HG03095 (cell line): ENCODE results near the gene ZFP82.

Experiments
- ATAC-seq: cut with Tn5 transposase; IDR thresholded peaks from one replicate; pipeline ENCODE4 v1.9.1; 2021; ENCODE audit warnings: moderate library complexity; ENCODE audit not compliant: unreplicated experiment

The ZFP82 gene

GRCh38 chr19:36418287-36419001, at the start of gene ZFP82:
Gene ZFP82, minus strand, starts transcription at chr19:36418644. Its CDS starts 8,855 bp downstream, at chr19:36409789.
- peak; percentile 91 for ATAC-seq

DNA sequence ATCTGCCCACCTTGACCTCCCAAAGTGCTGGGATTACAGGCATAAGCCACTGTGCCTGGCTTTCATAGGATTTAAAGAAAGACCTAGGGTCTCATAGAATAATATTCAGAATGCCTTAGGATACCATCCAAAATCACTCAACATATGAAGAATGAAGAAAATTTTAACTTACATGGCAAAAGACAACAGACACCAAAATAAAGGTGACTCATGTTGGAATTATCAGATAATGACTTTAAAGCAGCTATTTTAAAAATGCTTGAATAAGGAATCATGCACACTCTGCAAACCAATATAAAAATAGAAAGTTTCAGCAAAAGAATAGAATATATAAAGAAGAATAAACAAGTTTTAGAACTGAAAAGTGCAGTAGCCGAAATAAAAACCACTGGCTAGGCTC, 41.6 kb upstream of the ZFP82 start:
- ATAC-seq = no peak

GRCh38 chr19:36456831-36457230, 38.4 kb upstream of the ZFP82 start:
- ATAC-seq = no peak

DNA sequence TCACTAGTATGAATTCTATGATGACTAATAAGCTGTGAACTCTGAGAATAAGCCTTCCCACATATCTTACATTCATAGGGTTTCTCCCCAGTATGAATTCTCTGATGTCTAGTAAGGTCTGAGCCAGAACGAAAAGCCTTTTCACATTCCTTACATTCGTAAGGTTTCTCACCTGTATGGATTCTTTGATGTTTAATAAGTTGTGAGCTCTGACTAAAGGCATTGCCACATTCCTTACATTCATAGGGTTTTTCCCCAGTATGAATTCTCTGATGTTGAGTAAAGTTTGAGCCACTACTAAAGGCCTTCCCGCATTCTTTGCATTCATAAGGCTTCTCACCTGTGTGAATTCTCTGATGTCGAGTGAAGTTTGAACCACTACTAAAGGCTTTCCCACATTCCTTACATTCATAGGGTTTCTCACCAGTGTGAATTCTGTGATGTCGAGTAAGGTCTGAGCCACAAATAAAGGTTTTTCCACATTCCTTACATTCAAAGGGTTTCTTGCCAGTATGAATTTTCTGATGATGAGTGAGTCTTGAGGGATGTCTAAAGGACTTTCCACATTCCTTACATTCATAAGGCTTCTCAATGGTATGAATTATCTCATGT, 30.7 kb upstream of the ZFP82 start:
- ATAC-seq = no peak

DNA sequence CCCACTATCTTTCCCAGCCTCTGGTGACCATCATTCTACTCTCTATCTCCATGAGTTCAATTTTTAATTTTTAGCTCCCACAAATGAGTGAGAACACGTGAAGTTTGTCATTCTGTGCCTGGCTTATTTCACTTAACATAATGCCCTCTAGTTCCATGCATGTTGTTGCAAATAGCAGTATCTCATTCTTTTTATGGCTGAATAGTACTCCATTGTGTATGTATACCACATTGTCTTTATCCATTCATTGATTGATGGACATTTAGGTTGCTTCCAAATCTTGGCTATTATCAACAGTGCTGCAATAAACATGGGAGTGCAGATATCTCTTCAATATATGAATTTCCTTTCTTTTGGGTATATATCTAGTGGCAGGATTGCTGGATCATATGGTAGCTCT, 22.9 kb upstream of the ZFP82 start:
- ATAC-seq = no peak

- no peak for ATAC-seq
Observed at GRCh38 chr19:36436531-36436930, 18.1 kb upstream of the ZFP82 start.

GRCh38 chr19:36423925-36424324, 5.5 kb upstream of the ZFP82 start:
- no peak for ATAC-seq

DNA sequence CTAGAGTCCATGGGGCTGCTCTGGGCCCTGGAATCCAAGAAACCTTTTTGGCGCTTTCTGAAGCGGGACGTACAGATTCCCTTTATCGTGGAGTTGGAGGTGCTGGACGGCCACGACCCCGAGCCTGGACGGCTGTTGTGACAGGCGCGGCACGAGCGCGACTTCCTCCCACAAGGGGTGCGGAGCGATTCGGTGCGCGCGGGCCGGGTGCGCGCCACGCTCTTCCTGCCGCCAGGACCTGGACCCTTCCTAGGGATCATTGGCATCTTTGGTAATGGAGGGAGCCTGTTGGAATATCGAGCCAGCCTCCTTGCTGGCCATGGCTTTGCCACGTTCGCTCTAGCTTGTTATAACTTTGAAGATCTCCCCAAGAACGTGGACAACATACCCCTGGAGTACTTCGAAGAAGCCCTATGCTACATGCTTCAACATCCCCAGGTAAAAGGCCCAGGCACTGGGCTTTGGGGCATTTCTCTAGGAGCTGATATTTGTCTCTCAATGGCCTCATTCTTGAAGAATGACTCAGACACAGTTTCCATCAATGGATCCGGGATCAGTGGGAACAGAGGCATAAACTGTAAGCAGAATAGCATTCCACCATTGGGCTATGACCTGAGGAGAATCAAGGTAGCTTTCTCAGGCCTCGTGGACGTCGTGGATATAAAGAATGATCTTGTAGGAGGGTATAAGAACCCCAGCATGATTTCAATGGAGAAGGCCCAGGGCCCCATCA, 3.5 kb upstream of the ZFP82 start:
- ATAC-seq = no peak

GRCh38 chr19:36420961-36421748, 2.7 kb upstream of the ZFP82 start:
- no peak for ATAC-seq

DNA sequence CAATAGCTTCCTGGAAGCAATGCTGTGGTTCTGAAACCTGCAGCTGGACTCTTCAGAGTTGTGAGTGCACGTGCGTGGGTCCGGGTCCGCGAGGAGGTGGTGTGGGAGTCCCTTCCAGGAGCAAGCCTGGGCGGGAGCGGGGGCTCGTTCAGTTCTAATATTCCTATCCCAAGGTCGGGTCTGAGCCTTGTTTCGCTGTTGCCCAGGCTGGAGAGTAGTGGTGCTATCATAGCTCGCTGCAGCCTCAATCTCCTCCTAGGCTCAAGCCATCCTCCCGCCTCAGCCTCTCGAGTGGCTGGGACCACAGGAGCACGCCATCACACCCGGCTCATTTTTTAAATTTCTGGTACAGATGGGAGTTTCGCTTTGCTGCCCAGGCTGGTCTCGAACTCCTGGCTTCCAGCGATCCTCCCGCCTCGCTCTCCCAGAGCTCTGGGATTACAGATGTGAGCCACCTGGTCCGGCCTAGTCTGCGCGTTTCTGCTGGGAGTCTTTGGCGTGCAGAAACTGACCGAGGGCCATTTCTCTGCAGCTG, 625 bp downstream of the ZFP82 start:
- ATAC-seq = no peak

DNA sequence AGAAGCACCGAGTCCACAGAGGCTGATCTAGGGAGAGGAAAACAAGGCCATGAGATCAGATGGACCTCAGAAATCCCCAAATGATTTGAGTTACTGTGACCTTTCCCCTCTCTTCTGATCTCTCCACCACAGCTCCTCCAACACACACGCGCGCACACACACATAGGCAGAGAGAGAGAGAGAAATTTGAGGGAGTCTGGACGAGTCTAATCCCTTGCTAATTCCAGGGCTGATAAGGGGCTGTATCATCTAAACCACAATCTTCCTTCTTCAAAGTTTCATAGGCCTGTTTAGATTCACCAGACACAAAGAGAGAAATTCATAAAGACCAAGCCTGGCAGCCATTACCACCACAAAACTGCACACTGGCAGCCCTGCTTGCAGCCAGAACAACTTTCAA, 8.6 kb downstream of the ZFP82 start:
- ATAC-seq = no peak

DNA sequence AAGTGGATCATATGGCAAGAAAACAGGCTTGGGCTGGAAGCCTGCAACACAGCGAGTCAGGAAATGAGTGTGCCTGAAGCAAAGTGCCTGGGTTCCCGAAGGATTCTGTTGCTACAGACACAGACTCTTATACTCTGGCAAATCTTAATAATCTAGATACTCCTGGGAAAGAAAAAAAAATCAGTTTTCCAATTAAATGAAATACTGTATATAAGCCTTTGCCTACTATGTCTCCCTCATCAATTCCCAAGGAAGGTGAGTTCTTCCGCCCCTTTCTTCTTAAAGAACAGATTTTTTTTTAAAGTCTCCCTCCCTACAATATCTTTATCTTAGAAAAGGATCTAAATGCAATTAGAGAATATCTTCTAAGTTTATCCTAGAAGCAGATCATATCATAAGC, 10.3 kb downstream of the ZFP82 start:
- ATAC-seq = no peak

DNA sequence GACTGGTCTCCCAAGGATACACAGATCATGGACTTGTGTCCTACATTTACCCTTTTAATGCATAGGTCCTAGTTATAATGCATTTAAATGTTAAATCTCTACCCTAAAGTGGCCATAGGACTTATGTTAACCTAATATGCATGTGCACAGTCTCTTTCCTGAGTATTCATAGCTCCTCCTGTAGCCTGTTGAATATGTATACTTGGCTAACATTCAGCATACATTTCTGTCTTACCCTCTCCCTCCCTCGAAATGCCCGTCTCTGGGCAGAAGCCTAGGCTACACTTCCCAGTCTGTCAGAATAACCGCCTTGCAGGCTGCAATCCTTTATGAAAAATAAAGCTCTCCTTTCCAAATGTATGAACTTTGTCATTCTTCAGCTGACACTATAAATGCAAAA, 13.9 kb downstream of the ZFP82 start:
- no peak for ATAC-seq

- no peak for ATAC-seq
Observed at GRCh38 chr19:36401475-36401874, 17.0 kb downstream of the ZFP82 start.

DNA sequence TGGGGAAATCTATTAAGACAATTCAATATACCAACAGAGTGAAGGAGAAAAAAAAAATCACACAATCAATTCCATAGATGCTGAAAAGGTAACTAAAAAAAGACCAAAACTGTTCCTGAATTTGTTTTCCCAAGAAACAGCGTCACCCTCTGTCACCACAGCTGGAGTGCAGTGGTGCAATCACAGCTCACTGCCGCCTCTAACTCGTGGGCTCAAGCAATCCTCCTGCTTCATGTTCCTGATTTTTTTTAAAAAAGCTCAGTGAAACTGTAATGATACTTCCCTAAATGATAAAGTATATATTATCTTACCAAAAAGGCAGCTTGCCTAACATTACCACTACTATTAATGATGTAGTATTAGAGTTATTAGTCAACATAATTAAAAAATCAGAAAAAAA, 19.9 kb downstream of the ZFP82 start:
- no peak for ATAC-seq

DNA sequence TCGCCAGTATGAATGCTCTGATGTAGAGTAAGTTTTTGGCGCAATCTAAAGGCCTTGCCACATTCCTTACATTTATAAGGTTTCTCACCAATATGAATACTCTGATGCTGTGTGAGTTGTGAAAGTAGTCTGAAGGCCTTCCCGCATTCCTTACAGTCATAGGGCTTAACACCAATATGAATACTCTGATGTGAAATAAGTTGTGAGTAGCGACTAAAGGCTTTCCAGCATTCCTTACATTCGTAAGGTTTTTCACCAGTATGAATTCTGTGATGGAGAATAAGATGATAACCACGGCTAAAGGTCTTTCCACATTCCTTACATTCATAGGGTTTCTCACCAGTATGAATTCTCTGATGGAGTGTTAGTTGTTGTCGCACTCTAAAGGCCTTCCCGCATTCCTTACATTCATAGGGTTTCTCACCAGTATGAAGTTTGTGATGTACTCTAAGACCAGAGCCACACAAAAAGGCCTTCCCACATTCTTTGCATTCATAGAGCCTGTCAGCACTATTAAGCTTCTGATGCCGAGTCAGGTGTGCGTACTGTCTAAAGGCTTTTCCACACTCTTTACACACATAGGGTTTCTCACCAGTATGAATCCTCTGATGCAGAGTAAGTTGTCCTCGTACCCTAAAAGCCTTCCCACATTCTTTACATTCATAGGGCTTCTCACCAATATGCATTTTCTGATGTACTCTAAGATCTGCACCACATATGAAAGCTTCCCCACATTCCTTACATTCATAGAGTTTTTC, 25.3 kb downstream of the ZFP82 start:
- no peak for ATAC-seq

- no peak for ATAC-seq
Observed at GRCh38 chr19:36379510-36379819, 39.0 kb downstream of the ZFP82 start.

- ATAC-seq = peak; percentile 88
Observed at GRCh38 chr19:36378625-36379509, 39.6 kb downstream of the ZFP82 start, which contains the start of gene ZFP14. Gene ZFP14, minus strand, starts transcription at chr19:36379201. Its CDS starts 11,309 bp downstream, at chr19:36367892.

DNA sequence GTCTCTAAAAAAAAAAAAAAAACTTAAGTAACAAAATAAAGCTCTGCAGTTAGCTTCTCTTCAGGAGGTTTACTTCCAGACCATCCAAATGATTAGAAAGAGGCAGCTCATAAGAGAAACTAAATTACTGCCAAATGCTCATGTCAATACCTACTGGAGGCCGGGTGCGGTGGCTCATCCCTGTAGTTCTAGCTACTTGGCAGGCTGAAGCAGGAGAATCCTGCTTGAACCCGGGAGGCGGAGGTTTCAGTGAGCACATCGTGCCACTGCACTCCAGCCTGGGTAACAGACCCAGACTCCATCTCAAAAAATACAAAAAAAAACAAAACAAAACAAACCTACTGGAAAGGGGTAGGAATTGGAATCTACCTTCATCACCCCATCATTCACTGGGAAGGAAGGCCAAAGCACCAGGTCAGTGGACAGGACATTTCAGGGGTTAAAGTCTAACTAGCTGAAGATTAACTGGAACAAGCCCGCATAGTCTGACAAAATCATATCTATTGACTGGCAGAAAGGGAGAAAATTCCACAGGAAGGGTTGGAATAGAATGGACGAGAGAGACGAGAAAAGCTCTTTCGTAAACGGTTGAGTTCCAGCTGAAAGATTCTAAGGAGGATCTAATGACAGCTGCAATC, 40.8 kb downstream of the ZFP82 start:
- no peak for ATAC-seq
